HG03520 (cell line): ENCODE data around the gene NDST3.
"Not testable (repeated sequence)": the region's sequence is repeated elsewhere in the genome, so short reads cannot be mapped to it uniquely, and the experiment has no call there.

ENCODE experiments used
- ATAC-seq: cut with Tn5 transposase; IDR thresholded peaks from one replicate; pipeline ENCODE4 v1.9.1; 2021; ENCODE audit warnings: mild to moderate bottlenecking, moderate library complexity; ENCODE audit not compliant: unreplicated experiment

The NDST3 gene

DNA sequence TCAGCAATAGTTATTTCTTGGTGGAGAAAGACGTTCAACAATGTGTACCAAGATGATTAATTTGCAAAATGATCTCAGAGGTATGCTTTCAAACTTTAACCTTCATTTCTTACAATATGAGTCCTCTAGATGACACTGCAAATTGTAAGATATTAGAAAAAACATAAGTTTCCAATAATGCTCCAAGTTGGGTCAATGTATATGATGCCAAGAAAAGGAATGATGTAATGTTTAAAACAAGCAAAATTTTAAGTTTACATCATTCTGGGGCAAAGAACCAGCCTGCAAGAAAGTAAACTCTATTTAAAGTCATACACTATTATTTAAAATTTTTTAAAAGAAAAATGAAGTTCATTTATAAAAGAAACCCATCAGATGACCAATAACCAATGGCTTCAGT is 262.4 kb downstream of the NDST3 start:
- no peak for ATAC-seq

DNA sequence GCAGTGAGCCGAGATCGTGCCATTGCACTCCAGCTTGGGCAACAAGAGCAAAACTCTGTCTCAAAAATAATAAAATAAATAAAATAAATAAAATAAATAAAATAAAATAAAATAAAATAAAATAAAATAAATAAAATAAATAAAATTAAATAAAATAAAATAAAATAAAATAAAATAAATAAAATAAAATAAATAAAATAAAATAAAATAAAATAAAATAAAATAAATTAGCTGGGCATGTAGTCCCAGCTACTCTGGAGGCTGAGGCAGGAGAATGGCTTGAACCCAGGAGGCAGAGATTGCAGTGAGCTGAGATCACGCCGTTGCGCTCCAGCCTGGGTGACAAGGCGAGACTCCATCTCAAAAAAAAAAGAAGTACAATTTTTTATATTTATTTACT is 265.3 kb downstream of the NDST3 start:
- not testable (repeated sequence) for ATAC-seq

DNA sequence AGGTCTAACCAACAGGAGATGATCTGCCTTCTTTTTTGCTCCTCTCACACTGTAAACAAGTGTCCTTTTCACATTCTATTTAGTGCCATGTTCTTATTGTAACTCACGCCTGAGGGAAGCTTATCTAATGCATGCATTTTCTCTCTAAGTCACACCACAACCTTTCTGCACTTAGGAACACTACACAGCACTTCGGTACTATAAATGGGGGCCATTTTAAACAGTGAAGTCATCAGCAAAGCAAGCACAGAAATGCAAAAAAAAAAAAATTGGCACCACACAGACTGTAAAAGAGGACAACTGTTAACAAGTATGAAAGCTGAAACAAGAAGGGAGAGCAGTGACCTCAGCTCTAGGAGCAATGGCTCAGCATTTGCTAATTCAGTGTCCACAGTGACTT is 273.4 kb downstream of the NDST3 start:
- ATAC-seq: no peak
